ENCODE data around the gene ABCA2. TPM values are rescaled to one million over a fixed set of nuclear protein-coding genes. Genes with fewer than 3 reads are reported as not detected.

The ABCA2 gene
- total RNA-seq, 1 experiment from 2014 or later, result 19.2 TPM

- TF ChIP-seq HMGXB4 (CRISPR knock-in tag; IDR thresholded peaks at IDR 0.05) (peak; percentile 70; the same call in 1 of the 2 replicates), ATF1 (CRISPR knock-in tag; IDR thresholded peaks at IDR 0.05) (no peak), FOXJ3 (CRISPR knock-in tag; IDR thresholded peaks at IDR 0.05; ENCODE audit: borderline replicate concordance) (no peak), GABPB1 (CRISPR knock-in tag; IDR thresholded peaks at IDR 0.05) (no peak), ETV6 (CRISPR knock-in tag; IDR thresholded peaks at IDR 0.05) (no peak), ZNF281 (CRISPR knock-in tag; IDR thresholded peaks at IDR 0.05) (no peak), PRRX2 (CRISPR knock-in tag; IDR thresholded peaks at IDR 0.05) (no peak), NR2C2 (CRISPR knock-in tag; IDR thresholded peaks at IDR 0.05) (no peak), JAZF1 (CRISPR knock-in tag; IDR thresholded peaks at IDR 0.05) (no peak), SMAD3 (CRISPR knock-in tag; IDR thresholded peaks at IDR 0.05; ENCODE audit: borderline replicate concordance) (no peak), CBFB (CRISPR knock-in tag; IDR thresholded peaks at IDR 0.05; ENCODE audit: low read depth) (no peak), ZNF425 (CRISPR knock-in tag; conservative IDR thresholded peaks at IDR 0.05) (no peak), ZSCAN18 (CRISPR knock-in tag; IDR thresholded peaks at IDR 0.05) (no peak), ZNF512 (CRISPR knock-in tag; IDR thresholded peaks at IDR 0.05; ENCODE audit: borderline replicate concordance) (no peak), ZNF138 (CRISPR knock-in tag; conservative IDR thresholded peaks at IDR 0.05) (no peak), ZNF423 (CRISPR knock-in tag; IDR thresholded peaks at IDR 0.05) (peak; percentile 94), ZMAT4 (CRISPR knock-in tag; IDR thresholded peaks at IDR 0.05) (no peak), ELF4 (CRISPR knock-in tag; IDR thresholded peaks at IDR 0.05; ENCODE audit: low read depth) (no peak)
Observed at GRCh38 chr9:137028263-137029057, 423 bp upstream of the ABCA2 start (continued).
